Urinary bladder (tissue), 4 donors: Measurements from ENCODE around the gene ACY1. TPM values are rescaled to one million over a fixed set of nuclear protein-coding genes. Genes with fewer than 3 reads are reported as not detected.

ENCODE experiments used
- DNase-seq: peaks from one replicate; pipeline ENCODE4 v3.0.0-alpha.2; 2015; ENCODE audit errors: extremely low spot score
- H3K27ac ChIP-seq: one replicate; pipeline ENCODE4 v1.5.1; 2013; ENCODE audit warnings: low read depth, mild to moderate bottlenecking, moderate library complexity
- H3K36me3 ChIP-seq: one replicate; pipeline ENCODE4 v1.6.1; 2013; ENCODE audit warnings: mild to moderate bottlenecking, moderate library complexity; ENCODE audit not compliant: insufficient read depth
- H3K4me1 ChIP-seq: one replicate; pipeline ENCODE4 v1.6.1; 2013; ENCODE audit warnings: mild to moderate bottlenecking, moderate library complexity; ENCODE audit not compliant: insufficient read depth
- H3K4me3 ChIP-seq: one replicate; pipeline ENCODE4 v1.5.1; 2013; ENCODE audit warnings: low read depth, low read length
- WGBS: extraction: QIAGEN DNeasy Blood & Tissue Kit; methylation state at CpG from one replicate; pipeline ENCODE4 v1.1.7; 2013; 5-methylcytosine and 5-hydroxymethylcytosine counted together
- polyA plus RNA-seq: library from polyadenylated mRNA; stranded (reverse); fragments of 200-250 nt; gene quantifications from one replicate; pipeline ENCODE4 v1.2.3, GENCODE V29; 2013
- total RNA-seq: library from RNA; depleted of rRNA; stranded (reverse); fragments of >200 nt; gene quantifications from one replicate; pipeline ENCODE4 v1.2.3, GENCODE V29; 2014
- donor health status: healthy with polysubstance abuse.
- donor health status: healthy.

The ACY1 gene
- total and polyA plus RNA-seq, 2 donors: 10.6 to 20.0 TPM

- no peak for DNase-seq
- 75% methylated on average over 4 of the region's 4 CpGs for WGBS
- H3K27ac ChIP-seq: no peak overlapping the region
- no peaks in the 10 kb centered on the region for H3K4me1 ChIP-seq
- no peaks in the 10 kb centered on the region for H3K36me3 ChIP-seq
- H3K4me3 ChIP-seq: no peak overlapping the region
These were observed 18.8 kb upstream of the ACY1 start for GRCh38 chr3:51964521-51964920.

- H3K27ac ChIP-seq: no peak overlapping the region
- 74% methylated on average over 2 of the region's 2 CpGs for WGBS
- H3K4me3 ChIP-seq: no peak overlapping the region
- H3K4me1 ChIP-seq: no peaks in the 10 kb centered on the region
- H3K36me3 ChIP-seq: no peaks in the 10 kb centered on the region
- DNase-seq: no peak
These were observed 17.3 kb upstream of the ACY1 start for GRCh38 chr3:51966016-51966415.

GRCh38 chr3:51966486-51966885 is 16.8 kb upstream of the ACY1 start:
- H3K4me1 ChIP-seq: no peaks in the 10 kb centered on the region
- no peak for DNase-seq
- no peaks in the 10 kb centered on the region for H3K36me3 ChIP-seq
- 72% methylated on average over 5 of the region's 5 CpGs for WGBS
- no peak overlapping the region for H3K27ac ChIP-seq
- peak overlapping the region; percentile 75 for H3K4me3 ChIP-seq

- no peaks in the 10 kb centered on the region for H3K4me1 ChIP-seq
- DNase-seq: no peak
- peak overlapping the region; percentile 74 for H3K27ac ChIP-seq
- H3K4me3 ChIP-seq: peak overlapping the region; percentile 75
- 3% methylated on average over 33 of the region's 33 CpGs for WGBS
- no peaks in the 10 kb centered on the region for H3K36me3 ChIP-seq
These were observed 16.4 kb upstream of the ACY1 start for GRCh38 chr3:51966922-51967383.

GRCh38 chr3:51967384-51968169 is 15.8 kb upstream of the ACY1 start, which contains the start of gene PCBP4:
Gene PCBP4 (minus strand): TSS chr3:51967454. CDS start chr3:51961240, 6,214 bp downstream.
- Histone ChIP-seq H3K27ac (peak within 1 kb of the TSS; percentile 88), H3K4me3 (peak within 1 kb of the TSS; percentile 75), H3K4me1 (no peaks in the 10 kb centered on the region), H3K36me3 (no peaks in the 10 kb centered on the region)
- under 1% methylated on average over 89 of the region's 90 CpGs for WGBS
- no peak for DNase-seq

GRCh38 chr3:51968170-51968775 is 15.1 kb upstream of the ACY1 start:
- no peaks in the 10 kb centered on the region for H3K36me3 ChIP-seq
- 11% methylated on average over 11 of the region's 11 CpGs for WGBS
- peak overlapping the region; percentile 75 for H3K4me3 ChIP-seq
- DNase-seq: no peak
- no peaks in the 10 kb centered on the region for H3K4me1 ChIP-seq
- peak overlapping the region; percentile 88 for H3K27ac ChIP-seq

GRCh38 chr3:51968883-51969678 is 14.3 kb upstream of the ACY1 start:
- Histone ChIP-seq H3K4me1 (no peaks in the 10 kb centered on the region), H3K4me3 (no peak overlapping the region), H3K27ac (no peak overlapping the region), H3K36me3 (no peaks in the 10 kb centered on the region)
- 83% methylated on average over 6 of the region's 6 CpGs for WGBS
- no peak for DNase-seq

GRCh38 chr3:51969841-51970240 is 13.5 kb upstream of the ACY1 start:
- H3K4me3 ChIP-seq: no peak overlapping the region
- DNase-seq: no peak
- no peak overlapping the region for H3K27ac ChIP-seq
- WGBS: 74% methylated on average over 4 of the region's 4 CpGs
- H3K4me1 ChIP-seq: no peaks in the 10 kb centered on the region
- no peaks in the 10 kb centered on the region for H3K36me3 ChIP-seq

- 77% methylated on average over 6 of the region's 6 CpGs for WGBS
- H3K36me3 ChIP-seq: no peaks in the 10 kb centered on the region
- no peak for DNase-seq
- no peaks in the 10 kb centered on the region for H3K4me1 ChIP-seq
- no peak overlapping the region for H3K27ac ChIP-seq
- no peak overlapping the region for H3K4me3 ChIP-seq
These were observed 12.6 kb upstream of the ACY1 start for GRCh38 chr3:51970606-51971300.

- Histone ChIP-seq H3K4me1 (no peaks in the 10 kb centered on the region), H3K4me3 (no peak overlapping the region), H3K27ac (no peak overlapping the region), H3K36me3 (no peaks in the 10 kb centered on the region)
- 92% methylated on average over 11 of the region's 11 CpGs for WGBS
- no peak for DNase-seq
These were observed 12.0 kb upstream of the ACY1 start for GRCh38 chr3:51971350-51971749.

- H3K27ac ChIP-seq: peak overlapping the region; percentile 73
- no peak for DNase-seq
- no peaks in the 10 kb centered on the region for H3K36me3 ChIP-seq
- H3K4me3 ChIP-seq: peak overlapping the region; percentile 58
- 16% methylated on average over 30 of the region's 30 CpGs for WGBS
- no peaks in the 10 kb centered on the region for H3K4me1 ChIP-seq
These were observed 8.9 kb upstream of the ACY1 start for GRCh38 chr3:51974277-51974962.

GRCh38 chr3:51974963-51975851 is 8.1 kb upstream of the ACY1 start, which contains the start of gene ABHD14A:
Gene ABHD14A (plus strand): TSS chr3:51975064. CDS start chr3:51975136, 72 bp downstream.
- Histone ChIP-seq H3K27ac (peak within 1 kb of the TSS; percentile 96), H3K4me1 (no peaks in the 10 kb centered on the region), H3K36me3 (no peaks in the 10 kb centered on the region), H3K4me3 (peak within 1 kb of the TSS; percentile 61)
- DNase-seq: no peak
- under 1% methylated on average over 63 of the region's 63 CpGs for WGBS
